GM12878 (cell line): Measurements from ENCODE around the gene TOR1B. TPM values are rescaled to one million over a fixed set of nuclear protein-coding genes. Genes with fewer than 3 reads are reported as not detected.

ENCODE experiments used
- CBFB ChIP-seq: IDR thresholded peaks from 2 replicates; pipeline ENCODE4 v1.6.1; 2016; ENCODE audit warnings: antibody characterized with exemption, low read depth
- CUX1 ChIP-seq: IDR thresholded peaks from 2 replicates; pipeline ENCODE4 v1.6.1; 2012; ENCODE audit warnings: improper control_type of control experiment, low read depth, low read length; ENCODE audit not compliant: insufficient replicate concordance
- EP300 ChIP-seq, 2 experiments: fragments of 150-350 bp in 1 of 2; IDR thresholded peaks; 2 replicates each; pipeline ENCODE4 v1.6.1; 2011 to 2012; ENCODE audit warnings: low read depth in 2 of 2, low read length in 2 of 2, borderline replicate concordance in 1 of 2, improper control_type of control experiment in 1 of 2, inconsistent platforms in 1 of 2; ENCODE audit not compliant: control insufficient read depth in 1 of 2
- FOS ChIP-seq: IDR thresholded peaks from 3 replicates; pipeline ENCODE4 v1.6.1; 2011; ENCODE audit warnings: borderline replicate concordance; ENCODE audit not compliant: insufficient read length; ENCODE audit errors: extremely low read depth
- KAT2A ChIP-seq: conservative IDR thresholded peaks from 2 replicates; pipeline ENCODE4 v1.6.1; 2011; ENCODE audit warnings: low read depth, low read length; ENCODE audit not compliant: control insufficient read depth
- MAX ChIP-seq: IDR thresholded peaks from 2 replicates; pipeline ENCODE4 v1.6.1; 2012; ENCODE audit warnings: low read depth, low read length, improper control_type of control experiment
- SMAD1 ChIP-seq: fragments of 450-650 bp; IDR thresholded peaks from 2 replicates; pipeline ENCODE4 v1.6.1; 2018; ENCODE audit warnings: mild to moderate bottlenecking, low read depth; ENCODE audit not compliant: partially characterized antibody
- polyA plus RNA-seq, 11 experiments: library from polyadenylated mRNA; depleted of rRNA in 4 of 11; unstranded in 6 of 11; stranded (reverse) in 5 of 11; fragments of >200 nt; fragmentation: Nextera tagmentation in 4 of 11; fragmentation: Illumina TruSeq in 1 of 11; extraction: Ambion mirVana in 4 of 11; extraction: Trizol in 1 of 11; gene quantifications; 1 replicate in 1 of 11; 2 replicates in 10 of 11; pipeline versions ENCODE4 v1.2.1 to v1.2.3, GENCODE V29; 2011 to 2016; ENCODE audit warnings: inconsistent platforms in 2 of 11, missing spikeins in 2 of 11, low read depth in 1 of 11
- total RNA-seq, 4 experiments: library from RNA; depleted of rRNA in 3 of 4; stranded (reverse); fragments of >200 nt in 3 of 4; fragmentation: Illumina TruSeq in 1 of 4; extraction: Trizol in 1 of 4; gene quantifications; 2 replicates each; pipeline versions ENCODE4 v1.2.1 to v1.2.3, GENCODE V29; 2013 to 2021

TOR1B gene
- total and polyA plus RNA-seq, 10 of the 15 experiments (the other 5 are each of a cell fraction or from before 2014, with no cell fraction given): 1.8 to 17.5 (median 9.9) TPM

GRCh38 chr9:129816501-129817435 lies 13.8 kb downstream of the TOR1B start (continued):
- TF ChIP-seq CUX1 (no peak), EP300 (IDR thresholded peaks at IDR 0.05; ENCODE audit: borderline replicate concordance in 1 of 2, control insufficient read depth in 1 of 2, low read depth in 2 of 2, low read length in 2 of 2) (no peak), CBFB (no peak), KAT2A (no peak), MAX (no peak), SMAD1 (no peak), FOS (no peak)
